Stimulated activated CD4-positive, alpha-beta T cell treated with anti-CD3 and anti-CD28 coated beads, Interleukin-2, amount 100 ng/mL, for 24 hours (primary cell): ENCODE measurements around the gene ICAM5.
"Not testable (repeated sequence)": the region's sequence is repeated elsewhere in the genome, so short reads cannot be mapped to it uniquely, and the experiment has no call there.

Source experiments
- DNase-seq, 2 donors: peaks; one replicate each; pipeline ENCODE4 v3.0.0-alpha.2; 2020

Gene ICAM5

DNA sequence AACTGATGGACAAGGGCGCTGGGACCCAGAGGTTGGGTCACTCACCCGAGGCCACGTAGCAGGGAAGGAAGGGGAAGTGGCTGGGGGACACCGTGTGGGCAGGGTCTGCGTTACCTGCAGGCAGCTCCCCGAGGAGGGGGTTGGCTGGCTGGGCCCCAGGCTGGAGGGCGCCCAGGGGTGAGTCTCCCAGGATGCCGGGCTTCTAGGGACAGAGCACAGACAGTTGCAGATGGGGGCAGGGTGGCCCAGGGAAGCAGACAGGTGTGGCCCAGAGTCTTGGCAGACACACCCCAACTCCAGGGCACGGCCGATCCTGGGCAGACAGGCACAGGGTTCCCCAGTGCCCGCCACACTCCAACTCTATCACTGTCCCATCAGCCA is 31.7 kb downstream of the ICAM5 start:
- no peak for DNase-seq

DNA sequence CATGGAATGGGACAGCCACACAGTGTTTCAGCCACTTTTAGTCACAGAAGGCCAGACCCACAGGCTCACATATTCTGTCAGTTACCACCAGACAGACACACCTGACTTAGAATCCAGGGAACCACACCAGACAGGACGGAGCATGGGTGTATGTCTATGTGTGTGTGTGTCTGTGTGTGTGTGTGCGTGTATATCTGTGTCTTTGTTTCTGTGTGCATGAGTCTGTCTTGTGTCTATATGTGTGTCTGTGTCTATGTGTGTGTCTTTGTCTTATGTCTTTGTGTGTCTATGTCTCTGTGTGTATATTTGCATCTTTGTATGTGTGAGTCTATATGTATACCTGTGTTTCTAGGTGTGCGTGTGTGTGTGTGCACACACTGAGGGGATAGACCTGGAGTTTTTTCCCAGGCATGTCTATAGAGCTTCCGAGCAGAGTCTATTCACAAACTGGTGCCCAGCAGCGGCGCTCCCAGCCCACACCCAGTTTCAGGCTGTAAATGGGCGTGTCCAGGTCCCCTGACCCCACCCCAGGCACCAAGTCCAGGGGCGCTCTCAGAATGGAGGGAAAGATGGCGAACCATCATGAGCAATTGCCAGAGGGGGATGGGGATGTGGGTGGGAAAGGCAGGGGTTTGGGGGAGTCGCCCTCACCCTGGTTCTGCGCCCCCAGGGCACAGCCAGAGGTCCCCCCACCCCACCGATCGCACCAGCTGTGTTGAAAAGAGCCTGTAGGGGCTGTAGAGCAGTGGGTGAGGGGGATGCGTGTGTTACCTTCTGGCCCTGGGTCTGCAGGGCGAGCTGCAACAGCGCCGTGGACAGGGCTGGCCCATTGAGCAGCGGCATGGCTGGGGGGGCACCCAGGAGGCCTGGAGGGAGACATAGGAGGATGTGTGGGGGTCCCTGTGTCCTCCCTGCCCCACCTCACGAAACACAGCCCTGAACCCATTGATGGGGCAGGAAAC is 32.4 kb downstream of the ICAM5 start:
- DNase-seq, result no peak

DNA sequence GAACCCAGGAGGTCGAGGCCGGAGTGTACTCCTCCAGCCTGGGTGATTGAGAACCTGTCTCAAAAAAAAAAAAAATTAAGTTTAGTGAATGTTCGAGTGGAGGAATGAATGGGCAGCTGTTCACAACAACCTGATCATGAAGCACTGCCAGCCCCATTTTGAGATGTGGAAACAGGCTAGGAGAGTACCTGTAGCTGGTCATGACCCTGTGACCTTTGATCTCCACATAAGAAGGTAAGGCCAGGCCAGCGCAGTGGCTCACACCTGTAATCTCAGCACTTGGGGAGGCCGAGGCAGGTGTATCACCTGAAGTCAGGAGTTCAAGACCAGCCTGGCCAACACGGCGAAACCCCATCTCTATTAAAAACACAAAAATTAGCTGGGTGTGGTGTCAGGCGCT is 36.0 kb downstream of the ICAM5 start:
- DNase-seq, result no peak

DNA sequence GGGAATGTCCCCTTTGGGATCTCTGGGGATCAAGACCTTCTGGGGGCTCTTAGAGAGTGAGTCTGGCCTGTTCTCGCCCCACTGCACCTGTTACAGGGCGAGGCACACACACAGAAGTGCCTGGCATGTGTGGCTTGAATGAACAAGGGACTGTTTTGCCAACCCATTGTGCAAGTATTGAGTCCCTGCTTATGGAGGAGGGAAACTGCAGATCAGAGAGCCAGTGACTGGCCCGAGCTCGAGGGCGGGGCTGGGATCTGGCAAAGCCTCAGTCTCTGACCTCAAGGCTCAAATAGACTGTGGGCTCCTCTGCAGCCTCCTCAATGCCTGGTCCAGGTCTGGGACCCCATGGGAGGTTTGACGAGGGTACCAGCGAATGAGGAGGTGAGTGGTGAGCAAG is 38.0 kb downstream of the ICAM5 start:
- no peak for DNase-seq

DNA sequence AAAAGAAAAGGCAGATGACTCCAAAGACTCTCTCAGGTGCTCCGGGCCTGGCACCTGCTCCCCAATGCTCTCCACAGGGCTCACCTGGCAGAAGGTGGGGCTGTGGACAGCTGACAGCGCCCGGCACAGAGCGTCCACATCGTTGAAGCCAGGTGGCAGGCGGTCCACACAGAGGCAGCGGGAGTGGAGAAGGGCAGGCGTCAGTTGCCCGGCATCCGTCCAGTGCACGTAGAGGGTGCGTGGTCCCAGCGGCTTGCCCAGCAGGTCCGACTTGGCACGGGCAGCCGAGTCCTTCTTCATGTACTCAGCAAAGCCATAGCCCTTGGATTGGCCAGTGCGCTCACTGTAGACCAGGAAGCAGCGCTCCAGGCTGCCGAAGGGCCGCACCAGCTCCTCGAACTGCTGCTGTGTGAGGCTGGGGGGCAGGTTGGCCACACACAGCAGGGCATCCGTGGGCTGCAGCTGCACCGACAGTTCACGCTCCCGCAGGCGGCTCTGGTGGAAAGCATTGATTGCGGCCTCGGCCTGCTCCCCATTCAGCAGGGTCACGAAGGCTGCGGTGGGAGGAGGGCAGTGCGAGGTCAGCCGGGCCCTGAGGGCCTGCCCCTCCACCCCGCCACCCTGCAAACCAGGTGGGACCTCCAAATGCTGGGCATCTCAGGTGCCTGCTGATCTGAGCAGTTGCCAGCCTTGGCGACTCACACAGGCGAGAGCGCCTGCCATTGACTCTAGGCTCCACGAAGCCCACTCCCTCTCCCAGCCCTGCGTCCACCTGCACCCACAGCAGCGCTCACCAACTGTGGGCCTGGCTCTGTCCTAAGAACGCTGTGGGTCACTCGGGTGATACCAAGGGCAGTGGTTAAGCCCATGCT is 39.0 kb downstream of the ICAM5 start:
- DNase-seq, result no peak

DNA sequence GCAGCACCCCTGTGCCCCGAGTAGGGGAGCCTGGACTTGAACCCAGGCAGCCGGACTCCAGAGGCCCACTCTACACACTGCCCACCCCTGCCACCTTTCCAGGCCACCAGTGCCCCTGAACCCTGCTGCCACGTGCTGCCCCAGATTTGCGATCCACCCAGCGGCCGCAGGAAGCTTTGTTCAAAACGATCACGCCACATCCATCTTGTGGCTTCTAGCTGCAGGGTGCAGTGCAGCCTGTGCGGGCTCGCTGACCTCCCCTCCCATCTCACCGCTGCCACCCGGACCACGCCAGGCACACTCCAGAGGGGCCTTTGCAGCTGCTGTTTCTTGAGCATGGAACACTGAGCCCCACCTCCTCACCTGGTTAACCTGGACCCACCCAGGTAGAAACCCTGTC is 39.8 kb downstream of the ICAM5 start:
- no peak for DNase-seq

DNA sequence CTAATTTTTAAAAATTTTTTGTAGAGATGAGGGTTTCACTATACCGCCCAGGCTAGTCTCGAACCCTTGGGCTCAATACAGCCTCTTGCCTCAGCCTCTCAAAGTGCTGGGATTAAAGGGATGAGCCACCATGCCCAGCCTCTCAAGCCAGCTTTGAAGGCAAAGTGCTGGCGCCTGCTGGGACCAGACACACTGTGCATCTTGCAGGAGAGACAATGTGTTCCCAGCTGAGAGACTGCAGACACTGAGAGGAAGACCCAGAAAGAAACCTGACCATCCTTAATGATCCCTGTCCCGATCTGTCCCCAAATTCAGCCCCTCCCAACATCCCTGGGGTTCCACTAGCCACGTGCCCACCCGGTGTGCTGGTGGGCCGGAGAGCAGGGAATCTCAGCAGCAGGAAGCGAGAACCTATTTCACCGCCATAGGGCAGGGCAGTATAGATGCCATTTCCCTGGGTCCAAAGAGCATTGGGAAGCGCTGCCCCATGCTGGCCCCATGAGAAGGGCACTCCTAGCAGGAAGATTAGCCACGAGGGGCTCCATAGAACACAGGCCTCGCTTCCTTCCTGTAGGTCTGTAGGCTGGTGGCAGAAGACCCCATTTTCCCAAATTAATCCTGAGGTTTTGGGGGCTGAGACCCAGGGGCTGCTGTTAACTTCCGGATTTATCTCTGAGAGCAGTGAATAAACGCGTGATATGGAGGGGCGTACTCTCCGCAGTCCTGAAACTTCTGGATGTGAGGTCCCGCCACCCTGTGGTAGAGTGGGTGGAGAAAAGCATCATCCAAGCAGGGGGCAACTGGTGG is 42.6 kb downstream of the ICAM5 start:
- DNase-seq, result no peak

DNA sequence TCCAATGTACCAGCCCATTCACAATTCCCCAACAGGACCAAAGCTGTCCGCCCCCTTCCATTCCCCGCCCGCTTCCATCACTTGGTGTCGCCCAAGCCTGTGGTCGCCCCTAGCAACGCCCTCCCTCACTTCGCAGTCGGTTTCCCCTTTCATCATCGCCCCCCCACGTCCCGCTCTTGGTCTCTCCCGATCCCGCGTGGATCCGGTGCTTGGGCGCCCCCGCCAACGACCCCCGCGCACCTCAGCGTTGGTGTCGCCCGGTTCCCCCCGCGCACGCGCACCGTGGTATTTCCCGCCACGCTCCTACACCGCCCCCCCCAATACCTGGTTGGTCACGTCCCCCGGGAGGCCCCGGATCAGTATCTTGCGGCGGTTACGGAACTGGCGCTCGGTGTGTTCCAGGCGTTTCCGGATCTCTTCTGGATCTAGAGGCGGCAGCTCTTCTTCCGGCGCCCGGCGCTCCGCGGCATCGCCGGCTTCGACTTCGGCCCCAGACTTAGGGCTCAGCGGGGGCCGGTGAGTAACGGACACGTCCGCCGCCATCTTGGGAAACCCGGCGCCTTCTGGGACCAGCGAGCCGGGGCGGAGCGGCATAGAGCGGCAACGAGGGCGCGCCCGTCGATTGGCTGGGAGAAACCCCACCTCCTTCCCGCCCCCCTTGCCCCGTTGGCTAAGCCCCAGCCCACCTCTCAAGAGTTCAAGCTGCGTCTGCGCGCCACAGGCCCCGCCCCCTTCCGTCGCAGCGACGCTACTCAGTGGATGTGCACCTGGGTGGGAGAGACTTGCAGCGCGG is 43.4 kb downstream of the ICAM5 start, which contains the start of gene RAVER1:
Gene RAVER1 (minus strand): TSS at position 565 of the 793 bp plus-strand sequence. CDS start 22 bp downstream, at position 543.
- DNase-seq, result peak; percentile 98 to 99

DNA sequence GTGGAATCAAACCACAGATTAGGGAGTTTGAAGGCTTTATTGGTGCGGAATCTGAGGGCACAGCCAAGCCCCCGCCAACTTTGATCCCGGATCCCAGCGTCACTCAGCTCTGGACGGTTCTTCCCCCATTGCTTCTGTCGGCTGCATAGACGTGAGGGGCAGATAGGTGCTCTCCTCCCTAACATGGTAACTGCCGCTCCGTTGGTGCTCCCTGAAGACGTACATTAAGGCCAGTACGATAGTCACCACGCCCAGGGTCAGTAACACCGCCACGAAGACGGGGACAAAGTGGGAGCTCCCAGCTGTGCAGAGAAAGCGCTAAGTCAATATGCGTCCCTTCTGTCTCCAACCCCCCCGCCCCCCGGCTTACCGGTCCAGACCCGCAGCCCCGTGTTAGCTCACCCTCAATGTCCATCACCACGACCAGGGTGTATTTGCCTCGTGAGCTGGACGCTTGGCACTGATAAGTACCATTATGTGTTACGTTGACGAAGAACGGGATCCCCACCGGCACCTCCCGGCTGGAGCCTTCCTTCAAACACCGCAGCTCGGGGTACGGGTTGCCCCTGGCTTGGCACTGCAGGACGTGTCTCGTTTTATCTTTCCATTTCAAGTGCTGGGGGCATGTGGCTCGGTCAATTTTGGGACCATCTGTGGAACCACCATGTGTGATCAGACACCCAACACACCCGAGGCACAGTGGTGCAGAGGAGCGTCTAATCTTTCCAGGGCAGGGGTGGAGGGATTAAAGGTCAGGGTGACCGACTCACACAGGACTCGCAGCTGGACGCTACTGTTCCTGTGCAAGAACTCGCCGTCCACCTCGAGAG is 44.2 kb downstream of the ICAM5 start:
- DNase-seq, result no peak

DNA sequence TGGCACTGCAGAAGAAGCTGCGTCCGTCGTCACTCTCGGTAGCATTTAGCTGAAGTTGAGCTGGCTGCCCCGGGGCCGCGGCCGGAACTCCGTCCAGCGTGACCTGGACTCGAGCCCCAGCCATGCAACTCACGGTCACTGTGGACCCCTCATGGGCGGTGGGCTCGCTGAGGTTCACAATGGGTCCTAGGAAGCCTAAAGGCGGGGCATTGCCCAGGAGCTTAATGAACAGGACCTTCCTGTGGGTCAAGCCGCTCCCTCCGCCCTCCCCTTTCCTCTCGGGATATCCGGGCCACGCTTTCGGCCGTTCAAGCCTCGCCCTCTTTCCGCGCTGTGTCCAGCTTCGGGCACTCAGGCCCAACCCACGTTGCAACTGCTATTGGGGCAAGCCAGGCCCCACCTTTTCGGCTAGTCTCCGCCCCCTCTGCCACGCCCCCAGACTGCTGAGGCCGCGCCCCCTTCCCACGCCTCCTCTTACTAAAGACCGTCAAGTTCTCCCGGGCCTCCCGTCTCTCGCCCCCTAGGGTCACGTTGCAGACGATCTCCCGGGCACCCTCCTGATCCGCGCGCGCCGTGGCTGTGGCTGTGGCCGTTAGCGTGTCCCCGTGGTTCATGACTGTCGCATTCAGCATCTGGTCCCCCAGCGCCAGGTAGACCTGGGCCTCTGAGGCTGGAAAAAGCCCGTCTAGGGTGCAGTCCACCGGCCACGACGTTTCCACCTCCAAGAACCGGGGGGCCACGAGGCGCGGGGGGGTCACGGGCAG is 45.0 kb downstream of the ICAM5 start:
- peak; percentile 53 to 74 for DNase-seq

DNA sequence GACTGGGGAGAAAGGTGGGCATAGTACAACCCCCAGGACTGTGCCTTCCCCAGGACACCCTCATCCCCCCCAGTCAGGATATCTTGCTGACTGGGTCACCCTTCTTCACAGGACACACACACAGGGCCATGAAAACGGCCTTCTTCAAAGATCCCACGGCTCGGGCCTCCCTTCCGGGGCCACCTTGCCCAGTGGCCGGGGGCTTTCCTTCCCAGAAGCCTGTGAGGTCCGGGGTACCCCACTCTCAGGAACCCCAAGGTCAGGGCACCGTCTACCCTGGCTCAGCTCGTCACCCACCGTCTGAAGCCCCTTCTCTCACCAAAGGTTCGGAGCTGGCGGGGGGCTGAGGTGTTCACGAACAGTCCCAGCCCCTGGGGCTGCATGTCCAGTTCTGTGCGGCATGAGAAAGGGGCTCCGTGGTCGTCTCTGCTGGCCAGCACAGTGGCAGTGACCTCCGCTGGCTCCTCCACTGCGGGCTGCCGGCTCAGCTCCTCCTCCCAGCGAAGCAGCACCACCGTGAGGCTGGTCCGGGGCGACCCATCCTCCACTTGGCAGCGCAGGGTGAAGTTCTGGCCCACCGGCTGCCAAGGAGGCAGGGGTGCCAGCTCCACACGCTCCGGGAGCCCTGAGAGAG is 45.7 kb downstream of the ICAM5 start:
- no peak for DNase-seq

DNA sequence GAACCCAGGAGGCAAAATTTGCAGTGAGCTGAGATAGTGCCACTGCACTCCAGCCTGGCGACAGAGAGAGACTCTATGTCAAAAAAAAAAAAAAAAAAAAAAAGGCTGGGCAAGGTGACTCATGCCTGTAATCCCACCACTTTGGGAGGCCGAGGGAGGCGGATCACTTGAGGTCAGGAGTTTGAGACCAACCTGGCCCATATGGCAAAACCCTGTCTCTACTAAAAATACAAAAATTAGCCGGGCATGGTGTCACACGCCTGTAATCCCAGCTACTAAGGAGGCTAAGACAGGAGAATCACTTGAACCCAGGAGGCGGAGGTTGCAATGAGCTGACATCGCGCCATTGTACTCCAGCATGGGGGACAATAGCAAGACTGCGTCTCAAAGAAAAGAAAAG is 47.0 kb downstream of the ICAM5 start:
- not testable (repeated sequence) for DNase-seq

DNA sequence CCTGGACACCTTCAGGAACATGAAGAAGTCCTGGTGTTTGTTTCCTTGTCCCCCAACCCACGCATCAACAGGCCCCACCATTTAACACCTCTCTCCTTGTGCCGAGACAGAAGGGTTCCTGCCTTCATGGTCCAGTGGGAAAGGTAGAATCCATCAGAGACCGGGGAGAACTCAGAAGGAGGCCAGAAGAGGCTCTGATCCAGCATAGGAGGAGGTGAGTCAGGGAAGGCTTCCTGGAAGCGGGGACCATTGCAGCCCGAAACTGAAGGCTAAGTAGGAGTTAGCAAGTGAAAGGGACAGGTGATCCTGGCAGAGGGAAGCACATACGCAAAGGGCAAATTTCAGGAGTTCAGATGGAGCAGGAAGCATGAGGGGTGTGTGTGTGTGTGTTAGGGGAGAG is 49.2 kb downstream of the ICAM5 start:
- DNase-seq, result peak in 1 of 2 donors; percentile 30

DNA sequence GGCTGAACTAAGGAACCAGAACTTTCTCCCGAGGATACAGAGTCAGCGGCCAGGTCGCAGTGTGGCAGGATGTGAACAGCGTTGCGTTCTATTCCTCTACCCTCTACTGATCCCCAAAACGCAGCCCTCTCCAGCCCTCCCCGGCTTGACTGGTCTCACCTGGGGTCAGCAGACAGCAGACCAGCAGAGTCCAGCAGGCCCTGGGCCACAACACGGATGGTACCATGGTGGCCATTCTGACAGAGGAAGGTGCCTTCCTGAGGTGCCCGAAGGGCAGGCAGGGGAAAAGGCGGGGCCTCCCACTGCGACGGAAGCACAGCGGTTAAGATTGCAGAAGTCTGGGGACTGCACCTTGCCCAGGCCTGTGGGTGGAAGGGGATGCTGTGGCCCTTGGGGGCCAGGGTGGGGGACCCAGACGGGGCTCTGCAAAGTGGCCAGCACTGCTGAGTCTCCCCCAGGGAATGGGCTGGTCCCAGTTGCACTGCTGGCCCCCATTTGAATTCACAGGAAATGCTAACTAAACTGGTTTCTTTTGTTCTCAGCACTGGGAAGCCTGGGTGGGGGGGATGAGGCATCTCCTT is 49.7 kb downstream of the ICAM5 start, which contains the start of gene ICAM3:
Gene ICAM3 (minus strand): TSS at position 245 of the 581 bp plus-strand sequence. CDS start 10 bp downstream, at position 235.
- DNase-seq, result peak; percentile 71 to 76

DNA sequence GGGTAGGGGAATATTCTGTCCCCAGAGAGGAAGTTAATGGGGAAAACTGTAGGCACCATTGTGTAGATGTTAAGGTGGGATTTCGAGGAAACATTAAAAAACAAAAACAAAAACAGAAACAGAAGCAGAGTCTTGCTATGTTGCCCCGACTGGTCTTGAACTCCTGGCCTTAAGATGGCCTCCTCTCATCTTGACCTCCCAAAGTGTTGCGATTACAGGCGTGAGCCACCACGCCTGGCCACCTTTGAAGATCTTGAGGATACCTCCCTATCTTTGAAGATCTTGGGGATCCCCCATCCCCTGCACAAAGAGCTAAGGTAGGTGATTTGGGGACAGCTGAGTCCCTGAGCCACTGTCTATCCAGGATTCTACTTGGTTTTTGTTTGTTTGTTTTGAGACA is 50.2 kb downstream of the ICAM5 start:
- no peak for DNase-seq

DNA sequence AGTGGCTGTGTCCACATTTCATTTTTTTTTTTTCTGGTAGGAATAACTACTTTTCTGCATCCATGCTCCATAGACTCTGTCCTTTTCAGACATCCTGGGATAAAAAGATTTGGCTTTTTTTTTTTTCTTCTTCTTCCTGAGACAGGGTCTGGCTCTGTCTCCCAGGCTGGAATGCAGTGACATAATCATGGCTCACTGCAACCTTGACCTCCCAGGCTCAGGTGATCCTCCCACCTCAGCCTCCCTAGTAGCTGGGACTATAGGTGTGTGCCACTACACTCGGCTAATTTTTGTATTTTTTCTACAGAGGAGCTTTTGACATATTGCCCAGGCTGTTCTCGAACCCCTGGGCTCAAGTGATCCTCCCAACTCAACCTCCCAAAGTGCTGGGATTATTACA is 53.7 kb downstream of the ICAM5 start:
- no peak for DNase-seq

DNA sequence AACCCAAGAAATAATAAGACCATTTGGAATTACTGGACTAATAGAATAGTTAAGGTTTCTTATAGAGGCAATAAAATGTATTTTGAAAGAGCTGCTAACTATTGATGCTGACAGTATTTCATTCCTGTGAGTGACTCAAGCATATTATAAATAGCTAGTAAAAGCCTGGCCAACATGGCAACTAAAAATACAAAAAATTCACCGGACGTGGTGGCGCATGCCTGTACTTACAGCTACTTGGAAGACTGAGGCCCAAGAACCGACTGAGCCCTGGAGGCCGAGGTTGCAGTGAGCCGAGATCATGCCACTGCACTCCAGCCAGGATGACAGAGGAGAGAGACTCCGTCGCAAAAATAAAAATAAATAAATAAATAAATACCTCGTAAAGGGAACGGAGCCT is 55.0 kb downstream of the ICAM5 start:
- DNase-seq, result no peak
